Sigmoid colon (tissue), 4 donors: ENCODE data around the gene NR2C2.

Source experiments
- CTCF ChIP-seq, 4 experiments: fragments of 450-650 bp in 3 of 4; fragments of 200-600 bp in 1 of 4; IDR thresholded peaks; one replicate each; pipeline ENCODE4 v1.5.1; 2016 to 2019; ENCODE audit warnings: antibody characterized with exemption in 4 of 4, mild to moderate bottlenecking in 3 of 4, moderate library complexity in 2 of 4
- EP300 ChIP-seq, 4 donors: sonication (generic); formaldehyde crosslinking; IDR thresholded peaks; one replicate each; pipeline ENCODE4 v1.6.1; 2017; ENCODE audit warnings: antibody characterized with exemption in 4 of 4
- POLR2A ChIP-seq, 2 donors: fragments of 450-650 bp; IDR thresholded peaks; one replicate each; pipeline ENCODE4 v1.6.1; 2016; ENCODE audit warnings: antibody characterized with exemption in 2 of 2, mild to moderate bottlenecking in 2 of 2, moderate library complexity in 2 of 2

GRCh38 chr3:14915636-14916222 is 31.7 kb upstream of the NR2C2 start:
- no peak for TF ChIP-seq POLR2A (IDR thresholded peaks at IDR 0.05)
- TF ChIP-seq EP300 (IDR thresholded peaks at IDR 0.05): no peak
- TF ChIP-seq CTCF (IDR thresholded peaks at IDR 0.05): no peak
